Stimulated activated effector memory CD8-positive, alpha-beta T cell treated with anti-CD3 and anti-CD28 coated beads, Interleukin-12 subunit alpha, Interleukin-12 subunit beta, amount 100 ng/mL, for 72 hours (primary cell): Measurements from ENCODE around the gene SMARCD1.

Source experiments
- ATAC-seq: fragments of 150-1000 bp; cut with Tn5 transposase; 2 replicates; pipeline ENCODE4 v1.10.0; 2021
- DNase-seq, 2 donors: peaks; one replicate each; pipeline ENCODE4 v3.0.0; 2021 to 2022; ENCODE audit warnings: low spot score in 2 of 2
- H3K27ac Mint-ChIP-seq: one replicate; pipeline ENCODE4 v1.8.0; 2022; ENCODE audit warnings: mild to moderate bottlenecking, mixed read lengths
- H3K36me3 Mint-ChIP-seq: one replicate; pipeline ENCODE4 v1.8.0; 2022; ENCODE audit warnings: mild to moderate bottlenecking, mixed read lengths
- H3K4me1 Mint-ChIP-seq: one replicate; pipeline ENCODE4 v1.8.0; 2022; ENCODE audit warnings: mixed read lengths
- H3K4me3 Mint-ChIP-seq: one replicate; pipeline ENCODE4 v1.8.0; 2022; ENCODE audit warnings: mild to moderate bottlenecking, mixed read lengths
- H3K9me3 Mint-ChIP-seq: one replicate; pipeline ENCODE4 v1.8.0; 2022; ENCODE audit warnings: mixed read lengths

Gene SMARCD1

DNA sequence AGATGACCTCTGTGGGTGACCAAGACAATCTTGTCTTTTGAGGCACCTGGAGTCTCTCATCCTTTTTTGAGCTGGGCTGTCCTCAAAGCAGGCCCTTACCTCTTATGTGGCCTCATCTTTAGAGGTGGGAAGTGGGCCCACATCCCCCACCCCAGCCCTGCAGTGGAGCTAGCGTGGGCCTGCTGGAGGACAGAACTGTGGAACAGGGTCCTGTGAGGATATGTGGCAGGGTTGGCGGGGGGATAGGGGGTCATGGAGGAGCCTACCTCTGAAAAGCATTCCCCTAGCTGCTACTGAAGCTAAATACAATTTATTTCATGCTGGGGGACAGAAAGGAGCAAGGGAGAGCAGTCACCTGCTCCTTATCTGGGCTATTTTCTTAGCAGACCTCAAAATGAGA lies 18.2 kb downstream of the SMARCD1 start:
- H3K36me3 Mint-ChIP-seq, result peaks cover 35% of the 10 kb centered on the region
- H3K9me3 Mint-ChIP-seq, result no peaks in the 10 kb centered on the region
- H3K4me3 Mint-ChIP-seq, result no peak overlapping the region
- H3K27ac Mint-ChIP-seq, result peak overlapping the region; percentile 82
- peaks cover 6% of the 10 kb centered on the region for H3K4me1 Mint-ChIP-seq
- ATAC-seq, result no peak
- DNase-seq, result no peak

- ATAC-seq (peak; percentile 55), DNase-seq (no peak)
- H3K36me3 Mint-ChIP-seq, result peaks cover 30% of the 10 kb centered on the region
- peaks cover 6% of the 10 kb centered on the region for H3K4me1 Mint-ChIP-seq
- H3K27ac Mint-ChIP-seq, result peak within 1 kb of the TSS; percentile 82
- no peak within 1 kb of the TSS for H3K4me3 Mint-ChIP-seq
- H3K9me3 Mint-ChIP-seq, result no peaks in the 10 kb centered on the region
Measured at GRCh38 chr12:50103767-50104321, 18.7 kb downstream of the SMARCD1 start, which contains the start of gene GPD1. GPD1 (plus strand) TSS chr12:50104008; CDS start chr12:50104051, 43 bp downstream.

GRCh38 chr12:50104417-50105366 lies 19.6 kb downstream of the SMARCD1 start:
- peaks cover 21% of the 10 kb centered on the region for H3K36me3 Mint-ChIP-seq
- ATAC-seq, result no peak
- no peak overlapping the region for H3K4me3 Mint-ChIP-seq
- H3K4me1 Mint-ChIP-seq, result peaks cover 6% of the 10 kb centered on the region
- no peak for DNase-seq
- no peaks in the 10 kb centered on the region for H3K9me3 Mint-ChIP-seq
- peak overlapping the region; percentile 70 for H3K27ac Mint-ChIP-seq

DNA sequence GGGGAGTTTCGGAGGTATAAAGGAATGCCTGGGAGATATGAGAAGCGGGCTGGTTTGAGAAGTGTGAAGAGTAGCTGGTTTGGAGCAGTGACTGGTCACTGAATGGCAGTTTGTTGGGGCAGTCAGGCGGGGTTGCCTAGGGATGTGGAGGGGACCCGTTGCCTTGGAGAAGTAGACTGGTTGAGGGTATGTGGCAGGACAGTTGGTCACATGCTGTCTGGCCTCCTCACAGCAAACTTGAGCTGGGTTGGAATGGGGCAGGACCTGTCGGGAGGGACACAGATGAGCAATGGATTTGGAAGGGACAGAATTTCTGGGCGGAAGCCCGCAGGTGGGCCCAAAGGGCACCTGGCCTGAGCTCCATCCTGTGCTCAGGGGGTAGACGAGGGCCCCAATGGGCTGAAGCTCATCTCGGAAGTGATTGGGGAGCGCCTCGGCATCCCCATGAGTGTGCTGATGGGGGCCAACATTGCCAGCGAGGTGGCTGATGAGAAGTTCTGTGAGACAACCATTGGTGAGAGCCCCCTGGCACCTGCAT lies 20.8 kb downstream of the SMARCD1 start:
- Mint-ChIP-seq H3K36me3 (peaks cover 11% of the 10 kb centered on the region), H3K9me3 (no peaks in the 10 kb centered on the region), H3K4me3 (no peak overlapping the region), H3K27ac (no peak overlapping the region), H3K4me1 (peaks cover 17% of the 10 kb centered on the region)
- ATAC-seq (no peak), DNase-seq (no peak)

DNA sequence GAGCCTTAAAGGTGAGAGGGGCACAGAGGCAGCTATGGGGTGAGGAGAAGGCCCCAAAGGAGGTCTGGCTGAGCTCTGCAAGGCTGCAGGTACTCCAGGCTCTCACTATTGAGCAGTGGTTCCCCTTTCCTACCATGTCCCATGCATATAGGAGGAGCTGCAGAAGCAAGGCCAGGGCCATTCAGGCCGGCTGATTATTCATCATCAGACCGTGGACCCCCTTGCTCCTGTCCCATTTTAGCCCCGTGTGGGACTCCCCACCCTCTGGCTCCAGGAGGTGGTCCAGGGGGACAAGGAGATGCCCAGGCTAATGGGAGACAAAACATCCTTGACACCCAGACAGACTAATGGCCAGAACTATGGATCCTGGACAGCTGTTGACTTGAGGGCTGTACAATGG lies 21.8 kb downstream of the SMARCD1 start:
- peaks cover 9% of the 10 kb centered on the region for H3K36me3 Mint-ChIP-seq
- peaks cover 25% of the 10 kb centered on the region for H3K4me1 Mint-ChIP-seq
- DNase-seq (no peak), ATAC-seq (no peak)
- no peak overlapping the region for H3K27ac Mint-ChIP-seq
- H3K4me3 Mint-ChIP-seq, result no peak overlapping the region
- no peaks in the 10 kb centered on the region for H3K9me3 Mint-ChIP-seq

GRCh38 chr12:50107416-50108268 lies 22.5 kb downstream of the SMARCD1 start:
- peaks cover 25% of the 10 kb centered on the region for H3K4me1 Mint-ChIP-seq
- no peaks in the 10 kb centered on the region for H3K9me3 Mint-ChIP-seq
- no peak overlapping the region for H3K4me3 Mint-ChIP-seq
- DNase-seq, result no peak
- ATAC-seq, result no peak
- H3K36me3 Mint-ChIP-seq, result peaks cover 9% of the 10 kb centered on the region
- H3K27ac Mint-ChIP-seq, result no peak overlapping the region

GRCh38 chr12:50109319-50109718 lies 24.2 kb downstream of the SMARCD1 start:
- H3K4me3 Mint-ChIP-seq, result no peak overlapping the region
- no peaks in the 10 kb centered on the region for H3K9me3 Mint-ChIP-seq
- peaks cover 21% of the 10 kb centered on the region for H3K4me1 Mint-ChIP-seq
- H3K27ac Mint-ChIP-seq, result peak overlapping the region; percentile 61
- ATAC-seq (no peak), DNase-seq (no peak)
- peaks cover 16% of the 10 kb centered on the region for H3K36me3 Mint-ChIP-seq

- peak overlapping the region; percentile 95 for H3K27ac Mint-ChIP-seq
- H3K4me1 Mint-ChIP-seq, result peaks cover 26% of the 10 kb centered on the region
- H3K4me3 Mint-ChIP-seq, result peak overlapping the region; percentile 95
- peaks cover 25% of the 10 kb centered on the region for H3K36me3 Mint-ChIP-seq
- ATAC-seq (no peak), DNase-seq (no peak)
- no peaks in the 10 kb centered on the region for H3K9me3 Mint-ChIP-seq
Measured at GRCh38 chr12:50110127-50110761, 25.1 kb downstream of the SMARCD1 start.

GRCh38 chr12:50110762-50111351 lies 25.7 kb downstream of the SMARCD1 start:
- H3K4me1 Mint-ChIP-seq, result peaks cover 32% of the 10 kb centered on the region
- peaks cover 31% of the 10 kb centered on the region for H3K36me3 Mint-ChIP-seq
- H3K9me3 Mint-ChIP-seq, result no peaks in the 10 kb centered on the region
- ATAC-seq (no peak), DNase-seq (peak; percentile 9 to 65)
- peak overlapping the region; percentile 95 for H3K27ac Mint-ChIP-seq
- H3K4me3 Mint-ChIP-seq, result peak overlapping the region; percentile 95

DNA sequence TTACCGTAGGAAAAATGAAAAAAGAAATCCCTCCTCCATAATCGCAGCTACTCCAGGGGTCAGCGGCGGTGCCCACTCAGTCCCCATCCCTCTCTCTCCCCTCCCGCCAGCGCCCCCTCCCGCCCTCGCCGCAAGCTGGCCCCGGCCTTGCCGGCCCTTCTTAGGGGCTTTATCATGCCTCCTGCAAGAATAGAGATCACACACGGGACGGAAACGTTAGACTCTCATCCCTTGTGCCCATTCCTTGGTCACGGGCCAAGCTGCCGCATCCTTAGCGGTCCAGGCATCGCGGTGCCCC lies 26.2 kb downstream of the SMARCD1 start:
- H3K4me1 Mint-ChIP-seq, result peaks cover 37% of the 10 kb centered on the region
- H3K9me3 Mint-ChIP-seq, result no peaks in the 10 kb centered on the region
- DNase-seq (no peak), ATAC-seq (no peak)
- H3K36me3 Mint-ChIP-seq, result peaks cover 35% of the 10 kb centered on the region
- peak overlapping the region; percentile 95 for H3K4me3 Mint-ChIP-seq
- peak overlapping the region; percentile 95 for H3K27ac Mint-ChIP-seq

DNA sequence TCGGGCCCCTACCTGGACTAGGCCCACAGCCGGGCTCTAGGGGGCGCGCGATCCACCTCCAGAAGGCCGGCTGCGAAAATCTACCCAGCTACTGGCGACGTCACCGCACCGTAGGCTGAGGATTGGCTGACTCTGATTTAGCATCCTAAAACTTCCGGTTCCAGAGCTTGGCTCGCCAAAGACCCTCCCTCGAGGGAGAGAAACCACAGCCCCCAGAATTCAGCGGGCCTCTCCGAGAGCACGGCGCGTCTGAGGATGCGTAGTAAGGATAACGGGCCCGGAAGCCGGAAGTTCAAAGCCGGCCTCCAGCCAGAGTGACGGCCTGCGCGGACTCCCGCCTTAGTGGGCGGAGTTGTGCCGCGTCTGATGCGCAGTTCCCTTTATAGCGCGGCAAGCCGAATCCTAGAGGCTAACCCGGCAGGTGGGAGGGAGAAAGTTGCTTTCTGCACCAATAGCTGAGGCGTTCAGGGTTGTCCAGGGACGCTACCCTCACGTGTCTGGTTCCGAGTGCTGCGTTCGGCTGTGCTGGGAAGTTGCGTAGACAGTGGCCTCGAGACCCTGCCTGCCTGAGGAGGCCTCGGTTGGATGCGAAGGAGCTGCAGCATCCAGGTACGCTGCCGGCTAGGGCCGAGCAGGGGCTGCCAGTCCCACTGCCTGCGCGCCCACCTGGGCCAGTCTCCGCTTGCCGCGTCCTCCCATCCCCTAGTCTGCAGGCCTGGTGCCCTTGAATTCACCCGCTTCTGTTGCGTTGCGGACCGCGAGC lies 26.7 kb downstream of the SMARCD1 start, which contains the start of gene COX14:
TSS of gene COX14 (plus strand) at position 544 of the 763 bp plus-strand sequence. CDS start 7,808 bp downstream, outside the sequence.
- H3K9me3 Mint-ChIP-seq, result no peaks in the 10 kb centered on the region
- peak; percentile 90 for ATAC-seq
- H3K4me1 Mint-ChIP-seq, result peaks cover 40% of the 10 kb centered on the region
- H3K27ac Mint-ChIP-seq, result peak within 1 kb of the TSS; percentile 95
- peak within 1 kb of the TSS; percentile 95 for H3K4me3 Mint-ChIP-seq
- H3K36me3 Mint-ChIP-seq, result peaks cover 39% of the 10 kb centered on the region
- DNase-seq, result peak; percentile 99 to 100

- ATAC-seq, result no peak
- peaks cover 47% of the 10 kb centered on the region for H3K36me3 Mint-ChIP-seq
- H3K4me3 Mint-ChIP-seq, result peak overlapping the region; percentile 95
- no peak for DNase-seq
- H3K9me3 Mint-ChIP-seq, result no peaks in the 10 kb centered on the region
- H3K4me1 Mint-ChIP-seq, result peaks cover 46% of the 10 kb centered on the region
- peak overlapping the region; percentile 95 for H3K27ac Mint-ChIP-seq
Measured at GRCh38 chr12:50112456-50113218, 27.5 kb downstream of the SMARCD1 start.

GRCh38 chr12:50117057-50117622 lies 32.0 kb downstream of the SMARCD1 start:
- H3K27ac Mint-ChIP-seq, result no peak overlapping the region
- DNase-seq (no peak), ATAC-seq (no peak)
- no peaks in the 10 kb centered on the region for H3K9me3 Mint-ChIP-seq
- H3K4me3 Mint-ChIP-seq, result no peak overlapping the region
- peaks cover 41% of the 10 kb centered on the region for H3K4me1 Mint-ChIP-seq
- H3K36me3 Mint-ChIP-seq, result peaks cover 78% of the 10 kb centered on the region
